Measurements from ENCODE around the gene NOXO1.
"Not testable (repeated sequence)": the region's sequence is repeated elsewhere in the genome, so short reads cannot be mapped to it uniquely, and the experiment has no call there.

The NOXO1 gene

DNA sequence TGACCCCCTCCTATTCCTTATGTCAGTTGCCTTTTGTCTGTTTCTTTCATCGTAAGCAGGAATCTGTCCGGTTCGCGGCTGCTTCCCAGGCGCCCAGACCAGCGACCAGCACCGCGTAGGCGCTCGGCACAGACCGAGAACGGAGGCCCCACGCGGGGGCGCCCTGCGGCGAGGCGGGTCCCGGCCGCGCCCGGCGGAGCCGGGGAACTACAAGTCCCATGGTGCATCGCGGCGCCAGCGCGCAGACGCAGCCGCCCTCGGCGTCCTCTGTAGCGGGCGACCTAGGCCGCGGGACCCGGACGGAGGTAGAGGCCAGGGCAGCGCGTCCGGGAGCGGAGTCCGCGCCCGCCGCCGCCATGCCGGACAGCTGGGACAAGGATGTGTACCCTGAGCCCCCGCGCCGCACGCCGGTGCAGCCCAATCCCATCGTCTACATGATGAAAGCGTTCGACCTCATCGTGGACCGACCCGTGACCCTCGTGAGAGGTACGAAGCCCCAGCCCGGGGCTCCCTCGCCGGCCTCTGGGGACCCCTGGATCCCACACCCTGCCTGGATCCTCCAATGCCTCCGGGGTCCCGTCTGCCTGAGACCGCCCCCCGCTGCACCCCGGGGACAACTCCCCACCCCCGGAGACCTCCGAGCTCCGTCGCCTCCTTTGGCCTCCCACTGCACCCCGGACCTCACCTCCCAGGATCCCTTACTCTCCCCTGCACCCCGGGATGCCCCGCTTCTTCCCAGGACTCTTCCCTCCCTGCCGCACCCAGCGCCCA, 21.8 kb downstream of the NOXO1 start, which contains the start of gene NDUFB10:
NDUFB10 (plus strand) TSS at position 270 of the 771 bp plus-strand sequence; CDS start at position 357, 87 bp downstream.
- peak; percentile 86 for DNase-seq

DNA sequence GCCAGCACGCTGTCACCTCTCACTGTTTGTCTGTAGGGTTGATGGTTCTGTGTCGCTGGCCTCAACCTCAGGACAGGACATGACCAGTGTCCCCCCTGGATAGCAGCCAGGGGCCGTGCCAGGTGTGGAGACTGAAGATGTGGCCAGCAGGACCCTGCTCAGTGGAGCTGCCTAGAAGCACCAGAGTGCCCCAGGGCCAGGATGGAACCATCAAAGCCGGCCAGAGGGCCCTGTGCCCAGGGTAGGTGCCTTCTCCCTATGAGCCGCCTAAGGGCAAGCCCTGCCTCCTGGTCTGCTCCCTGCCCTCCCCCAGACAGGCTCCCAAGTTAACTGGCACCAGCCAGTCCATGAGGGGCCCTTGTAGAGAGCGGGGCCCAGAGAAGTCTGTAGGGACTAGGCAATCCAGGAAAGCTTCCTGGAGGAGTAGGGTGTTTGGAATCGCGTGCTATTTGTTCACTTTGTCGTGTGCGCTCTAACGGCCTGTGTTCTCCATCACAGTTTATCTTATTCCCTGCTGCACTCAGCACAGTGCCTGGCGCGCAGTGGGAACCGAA, 22.5 kb downstream of the NOXO1 start:
- no peak for DNase-seq

DNA sequence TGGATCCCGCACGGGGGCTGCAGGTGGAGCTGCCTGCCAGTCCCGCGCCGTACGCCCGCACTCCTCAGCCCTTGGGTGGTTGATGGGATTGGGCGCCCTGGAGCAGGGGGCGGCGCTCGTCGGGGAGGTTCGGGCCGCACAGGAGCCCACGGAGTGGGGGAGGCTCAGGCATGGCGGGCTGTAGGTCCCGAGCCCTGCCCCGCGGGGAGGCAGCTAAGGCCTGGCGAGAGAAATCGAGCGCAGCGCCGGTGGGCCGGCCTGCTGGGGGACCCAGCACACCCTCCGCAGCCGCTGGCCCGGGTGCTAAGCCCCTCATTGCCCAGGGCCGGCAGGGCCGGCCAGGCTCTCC, 23.2 kb downstream of the NOXO1 start:
- DNase-seq, result not testable (repeated sequence)

DNA sequence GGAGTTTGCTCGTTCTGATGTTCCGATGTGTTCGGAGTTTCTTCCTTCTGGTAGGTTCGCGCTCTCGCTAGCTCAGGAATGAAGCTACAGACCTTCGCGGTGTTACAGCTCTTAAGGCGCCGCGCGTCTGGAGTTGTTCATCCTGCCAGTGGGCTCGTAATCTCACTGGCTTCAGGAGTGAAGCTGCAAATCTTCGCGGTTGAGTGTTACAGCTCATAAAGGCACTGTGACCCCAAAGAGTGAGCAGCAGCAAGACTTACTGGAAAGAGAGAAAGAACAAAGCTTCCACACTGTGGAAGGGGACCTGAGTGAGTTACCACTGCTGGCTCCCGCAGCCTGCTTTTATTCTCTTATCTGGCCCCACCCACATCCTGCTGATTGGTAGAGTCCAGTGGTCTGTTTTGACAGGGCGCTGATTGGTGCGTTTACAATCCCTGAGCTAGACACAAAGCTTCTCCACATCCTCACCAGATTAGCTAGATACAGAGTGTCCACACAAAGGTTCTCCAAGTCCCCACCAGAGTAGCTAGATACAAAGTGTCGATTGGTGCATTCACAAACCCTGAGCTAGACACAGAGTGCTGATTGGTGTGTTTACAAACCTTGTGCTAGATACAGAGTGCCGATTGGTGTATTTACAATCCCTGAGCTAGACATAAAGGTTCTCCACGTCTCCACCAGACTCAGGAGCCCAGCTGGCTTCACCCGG, 23.7 kb downstream of the NOXO1 start:
- DNase-seq, result not testable (repeated sequence)

DNA sequence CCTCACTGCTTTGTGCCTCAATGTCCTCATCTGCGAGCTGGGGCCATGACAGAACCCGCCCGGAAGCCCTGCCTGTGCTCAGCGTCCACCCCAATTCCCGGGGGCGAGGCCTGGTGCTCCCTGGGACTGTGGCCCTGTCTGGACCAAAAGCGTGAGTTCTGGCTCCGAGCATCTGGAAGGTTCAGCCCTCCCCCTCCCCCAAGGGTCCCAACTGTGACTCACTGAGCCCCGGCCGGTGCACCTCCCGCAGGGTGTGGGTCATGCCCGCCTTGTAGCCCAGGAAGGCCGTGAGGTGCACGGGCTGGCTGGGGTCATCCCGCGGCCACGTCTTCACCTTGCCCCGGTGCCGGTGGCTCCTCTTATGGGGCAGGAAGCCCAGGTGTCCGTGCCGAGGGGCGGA, 27.5 kb downstream of the NOXO1 start:
- DNase-seq, result no peak

- no peak for DNase-seq
Measured at GRCh38 chr16:1950559-1950958, 30.7 kb downstream of the NOXO1 start.

- DNase-seq, result no peak
Measured at GRCh38 chr16:1950047-1950446, 31.2 kb downstream of the NOXO1 start.

GRCh38 chr16:1949507-1949906, 31.8 kb downstream of the NOXO1 start:
- DNase-seq, result no peak

- no peak for DNase-seq
Measured at GRCh38 chr16:1947369-1947670, 33.9 kb downstream of the NOXO1 start.

- DNase-seq, result no peak
Measured at GRCh38 chr16:1946495-1947368, 34.5 kb downstream of the NOXO1 start.

DNA sequence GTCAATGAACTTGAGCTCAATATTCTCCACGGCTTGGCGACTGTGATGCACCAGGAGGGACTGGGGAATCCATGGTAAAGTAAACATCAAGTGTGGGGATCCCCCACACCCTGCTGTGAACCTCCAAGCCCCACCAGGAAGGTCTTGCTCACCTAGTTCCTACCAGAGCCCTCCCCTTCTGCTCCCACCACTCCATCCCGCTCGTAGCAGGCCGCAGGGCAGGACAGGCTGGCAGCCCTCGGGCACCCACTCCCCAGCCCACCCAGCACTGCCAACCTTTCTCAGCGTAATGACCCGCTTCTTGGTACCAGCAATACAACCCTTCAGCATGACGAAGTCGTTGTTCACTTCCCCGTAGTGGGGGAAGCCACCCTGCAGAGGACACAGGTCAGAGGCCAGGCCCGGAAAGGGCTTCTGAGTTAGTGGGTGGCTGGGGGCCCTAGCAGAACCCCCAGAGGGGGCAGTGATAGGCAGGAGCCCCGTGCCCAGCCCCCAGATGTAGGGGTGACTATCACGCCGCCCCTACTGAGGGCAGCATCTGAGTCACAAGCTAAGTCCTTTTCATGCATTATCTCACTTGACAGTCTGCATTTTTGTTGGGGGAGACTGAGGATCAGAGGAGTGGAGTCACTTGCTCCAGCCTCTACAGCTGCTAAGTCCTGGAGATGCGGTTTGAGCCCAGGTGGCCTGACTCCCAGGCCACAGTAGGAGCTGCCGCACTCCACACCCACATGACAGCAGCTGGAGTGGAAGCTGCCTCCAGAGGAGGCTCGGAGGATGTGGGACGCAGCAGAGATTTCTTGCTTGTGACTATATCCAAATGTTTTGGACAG, 35.5 kb downstream of the NOXO1 start:
- DNase-seq, result no peak

GRCh38 chr16:1944612-1945199, 36.6 kb downstream of the NOXO1 start:
- DNase-seq, result no peak

- peak; percentile 98 for DNase-seq
Measured at GRCh38 chr16:1942810-1943726, 38.2 kb downstream of the NOXO1 start, which contains the start of gene MSRB1. TSS of gene MSRB1 (minus strand) at chr16:1943199. CDS start at chr16:1943156, 43 bp downstream.

- no peak for DNase-seq
Measured at GRCh38 chr16:1942047-1942809, 39.0 kb downstream of the NOXO1 start.

DNA sequence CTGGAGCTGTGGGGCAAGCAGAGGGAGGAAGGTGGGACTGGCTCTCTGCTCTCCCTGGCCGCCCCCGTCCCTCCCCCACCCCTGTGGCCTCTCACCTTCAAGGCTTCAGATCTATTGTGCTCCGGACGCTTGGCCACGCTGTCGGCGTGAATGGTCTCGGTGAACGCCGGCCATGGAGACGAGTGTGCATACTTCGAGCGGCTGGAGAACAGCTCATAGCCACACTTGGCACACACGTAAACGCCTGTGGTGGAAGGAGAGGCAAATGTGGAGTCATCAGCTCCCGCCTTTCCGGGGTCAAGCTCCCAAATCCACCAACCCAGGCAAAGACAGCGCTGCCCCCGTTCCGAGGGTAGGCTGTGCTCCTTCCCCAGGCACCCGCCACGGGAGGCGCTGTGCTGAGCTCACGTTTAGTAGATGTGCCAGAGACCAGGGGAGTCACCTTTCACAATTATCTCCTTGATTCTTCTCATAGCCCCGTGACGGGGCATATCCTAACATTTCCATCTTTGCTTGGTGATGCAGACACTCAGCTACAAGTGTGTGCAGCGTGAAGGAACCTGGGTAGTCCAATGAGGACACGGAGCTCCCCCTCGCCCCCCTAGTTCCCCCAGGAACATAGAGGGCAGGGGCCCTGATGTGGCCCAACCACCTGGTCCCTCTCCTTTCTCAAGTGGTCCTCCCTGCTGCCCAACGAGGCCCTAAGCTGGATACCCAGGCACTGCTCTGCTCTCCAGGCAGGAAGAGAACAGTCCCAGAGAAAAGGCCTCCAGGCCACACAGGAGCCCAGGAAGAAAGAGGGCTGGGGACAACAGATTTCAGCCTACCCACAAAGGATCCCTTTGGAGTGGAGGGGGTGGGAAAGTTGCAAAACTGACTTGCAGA, 39.9 kb downstream of the NOXO1 start:
- DNase-seq, result no peak

DNA sequence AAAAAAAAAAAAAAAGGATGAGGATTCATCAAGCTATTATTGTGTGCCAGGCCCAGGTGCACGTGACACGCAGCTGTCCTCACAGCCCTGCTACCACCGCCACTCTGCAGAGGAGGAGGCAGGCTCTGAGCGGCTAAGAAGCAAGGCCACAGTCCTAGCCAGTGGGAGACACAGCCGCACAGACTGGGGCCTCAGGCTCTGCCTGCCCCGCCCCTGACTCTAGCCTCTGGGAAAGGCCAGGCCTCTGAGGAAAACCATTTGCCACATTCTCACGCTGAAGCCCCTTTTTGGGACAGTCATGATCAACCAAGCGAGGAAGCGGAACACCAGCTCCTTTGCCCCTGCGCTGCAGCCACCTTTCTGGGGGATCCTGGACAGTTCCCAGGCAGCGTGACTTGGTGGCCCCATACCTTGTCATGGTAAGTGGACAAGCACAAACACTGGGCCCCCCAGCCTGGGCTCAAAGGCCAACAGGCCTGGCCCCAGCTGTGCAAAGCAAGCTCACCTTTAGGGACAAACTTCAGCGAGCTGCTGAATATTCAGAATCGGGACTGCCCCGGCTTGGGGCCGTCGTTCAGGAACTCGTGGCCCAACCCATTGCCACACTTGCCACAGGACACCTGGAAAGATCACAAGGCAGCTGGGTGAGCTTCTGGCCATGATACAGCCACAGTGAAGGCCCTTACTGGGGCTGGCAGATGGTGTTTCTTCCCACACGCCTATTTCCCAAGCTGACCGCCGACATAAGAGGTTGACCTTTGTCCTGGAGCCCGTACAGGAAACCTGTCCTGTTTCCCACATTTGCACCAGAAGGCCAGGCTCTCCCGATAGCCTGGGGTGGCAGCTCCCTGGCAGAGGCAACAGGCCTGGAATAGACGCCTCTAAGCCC, 40.8 kb downstream of the NOXO1 start:
- DNase-seq, result no peak

GRCh38 chr16:1939833-1940232, 41.4 kb downstream of the NOXO1 start:
- DNase-seq, result not testable (repeated sequence)

GRCh38 chr16:1938910-1939309, 42.4 kb downstream of the NOXO1 start:
- DNase-seq, result no peak

Measured in activated T-cell treated with anti-CD3 and anti-CD28 coated beads for 4 hours (primary cell).